K562 (cell line): ENCODE results near the gene TGM5. TPM values are rescaled to one million over a fixed set of nuclear protein-coding genes. Genes with fewer than 3 reads are reported as not detected.
A peak's percentile ranks its signal among the peaks of the same experiment; 100 is the strongest.

Experiments
- BRD9 ChIP-seq: fragments of 450-650 bp; IDR thresholded peaks from 2 replicates; pipeline ENCODE4 v1.6.1; 2018; ENCODE audit warnings: low read depth; ENCODE audit not compliant: partially characterized antibody
- CSDE1 ChIP-seq, 2 experiments: fragments of 450-650 bp; IDR thresholded peaks; 2 replicates each; pipeline ENCODE4 v1.6.1; 2016; ENCODE audit warnings: mild to moderate bottlenecking in 1 of 2
- MTF1 ChIP-seq: fragments of 250-450 bp; sonication (Bioruptor Pico); IDR thresholded peaks from 2 replicates; pipeline ENCODE4 v1.9.0; 2021; ENCODE audit warnings: moderate library complexity, mild to moderate bottlenecking, inconsistent platforms, borderline replicate concordance
- MYBL2 ChIP-seq, 2 experiments: fragments of 450-650 bp in 1 of 2; sonication (generic) in 1 of 2; formaldehyde crosslinking in 1 of 2; IDR thresholded peaks; 2 replicates each; pipeline versions ENCODE4 v1.6.1 to v1.8.1; 2017 to 2022; ENCODE audit warnings: borderline replicate concordance in 1 of 2, inconsistent platforms in 1 of 2, low read depth in 1 of 2, mild to moderate bottlenecking in 1 of 2, missing genetic modification reagents in 1 of 2, moderate library complexity in 1 of 2
- NCOA1 ChIP-seq: fragments of 450-650 bp; IDR thresholded peaks from 2 replicates; pipeline ENCODE4 v1.6.1; 2016; ENCODE audit warnings: low read depth
- PML ChIP-seq: IDR thresholded peaks from 2 replicates; pipeline ENCODE4 v1.6.1; 2012; ENCODE audit warnings: low read length, inconsistent platforms
- RAD21 ChIP-seq, 2 experiments: fragments of 250-450 bp in 1 of 2; fragments of 450-650 bp in 1 of 2; sonication (Bioruptor Pico) in 1 of 2; formaldehyde crosslinking in 1 of 2; IDR thresholded peaks in 1 of 2; conservative IDR thresholded peaks in 1 of 2; 2 replicates each; pipeline versions ENCODE4 v1.4.0 to v1.8.0; 2020 to 2022; ENCODE audit warnings: mild to moderate bottlenecking in 2 of 2, moderate library complexity in 1 of 2
- RCOR1 ChIP-seq, 2 experiments: IDR thresholded peaks; 2 replicates each; pipeline ENCODE4 v1.6.1; 2012; ENCODE audit warnings: low read depth in 2 of 2, low read length in 2 of 2, borderline replicate concordance in 1 of 2, improper control_type of control experiment in 1 of 2
- RNF2 ChIP-seq: sonication (generic); IDR thresholded peaks from 2 replicates; pipeline ENCODE4 v1.6.1; 2016
- SRSF9 ChIP-seq: fragments of 200-400 bp; formaldehyde crosslinking; IDR thresholded peaks from 2 replicates; pipeline ENCODE4 v1.6.1; 2017; ENCODE audit warnings: low read depth, low read length, borderline replicate concordance
- TCF3 ChIP-seq: sonication (generic); formaldehyde crosslinking; IDR thresholded peaks from 2 replicates; pipeline ENCODE4 v1.4.0; 2020; ENCODE audit warnings: mild to moderate bottlenecking, missing genetic modification reagents
- WHSC1 ChIP-seq: IDR thresholded peaks from one replicate; pipeline ENCODE4 v1.6.1; 2012; ENCODE audit warnings: low read length, control low read depth, inconsistent platforms
- ZNF165 ChIP-seq: fragments of 250-450 bp; sonication (Bioruptor Pico); IDR thresholded peaks from 2 replicates; pipeline ENCODE4 v1.4.0; 2020; ENCODE audit warnings: borderline replicate concordance
- polyA plus RNA-seq, 8 experiments: library from polyadenylated mRNA; depleted of rRNA in 4 of 8; stranded (reverse) in 5 of 8; unstranded in 3 of 8; fragments of >200 nt; fragmentation: Nextera tagmentation in 2 of 8; fragmentation: Illumina TruSeq in 1 of 8; extraction: Ambion mirVana in 2 of 8; extraction: Trizol in 1 of 8; gene quantifications; 2 replicates each; pipeline versions ENCODE4 v1.2.1 to v1.2.3, GENCODE V29; 2011 to 2014; ENCODE audit warnings: inconsistent platforms in 1 of 8, missing spikeins in 1 of 8
- total RNA-seq, 7 experiments: library from RNA; depleted of rRNA in 6 of 7; stranded (reverse); fragments of >200 nt in 6 of 7; fragmentation: Illumina TruSeq in 2 of 7; extraction: Trizol in 2 of 7; gene quantifications; 2 replicates each; pipeline versions ENCODE4 v1.2.1 to v1.2.3, GENCODE V29; 2011 to 2021; ENCODE audit warnings: low replicate concordance in 1 of 7
- TF ChIP-seq, protein P1 (sequence below): fragments of 250-450 bp; sonication (Bioruptor Pico); IDR thresholded peaks from 2 replicates; pipeline ENCODE4 v1.8.0; 2021; ENCODE audit warnings: mild to moderate bottlenecking, moderate library complexity
- TF ChIP-seq, protein P2 (sequence below): fragments of 200-800 bp; sonication (Bioruptor generic); IDR thresholded peaks from 2 replicates; pipeline ENCODE4 v1.6.1; 2016; ENCODE audit warnings: missing genetic modification characterization, missing compliant biosample characterization
- TF ChIP-seq, protein P3 (sequence below): sonication (generic); formaldehyde crosslinking; IDR thresholded peaks from 2 replicates; pipeline ENCODE4 v1.8.1; 2023; ENCODE audit warnings: mild to moderate bottlenecking, missing genetic modification reagents, moderate library complexity
- TF ChIP-seq, protein P4 (sequence below): IDR thresholded peaks from 2 replicates; pipeline ENCODE4 v1.6.1; 2011; ENCODE audit not compliant: insufficient read length; ENCODE audit errors: extremely low read depth

Gene TGM5
- total and polyA plus RNA-seq, 9 of the 15 experiments (the other 6 are each of a cell fraction or from before 2014, with no cell fraction given), result 0.03 to 0.10 (median 0.07) TPM; not detected in 6

DNA sequence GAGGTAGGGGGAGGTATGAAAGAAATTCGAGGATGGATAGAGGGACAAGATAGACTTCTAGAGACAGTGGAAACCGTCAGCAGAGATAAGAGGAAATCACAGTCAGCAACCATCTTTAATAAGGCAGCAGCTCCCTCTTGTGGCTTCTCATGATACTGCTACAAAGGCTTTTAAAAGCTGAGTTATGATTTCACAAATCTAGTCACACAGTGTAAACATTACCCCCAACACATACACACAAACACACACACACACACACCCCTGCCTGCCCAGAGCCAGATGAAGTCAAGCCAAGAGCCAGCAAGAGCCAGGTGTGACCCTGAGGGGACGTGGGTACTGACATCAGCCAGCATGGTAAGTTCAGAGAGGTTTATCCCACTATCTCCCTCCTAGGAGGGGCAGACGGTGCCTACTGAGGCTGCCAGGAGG lies 18.9 kb upstream of the TGM5 start (continued):
- TF ChIP-seq, protein P1, sequence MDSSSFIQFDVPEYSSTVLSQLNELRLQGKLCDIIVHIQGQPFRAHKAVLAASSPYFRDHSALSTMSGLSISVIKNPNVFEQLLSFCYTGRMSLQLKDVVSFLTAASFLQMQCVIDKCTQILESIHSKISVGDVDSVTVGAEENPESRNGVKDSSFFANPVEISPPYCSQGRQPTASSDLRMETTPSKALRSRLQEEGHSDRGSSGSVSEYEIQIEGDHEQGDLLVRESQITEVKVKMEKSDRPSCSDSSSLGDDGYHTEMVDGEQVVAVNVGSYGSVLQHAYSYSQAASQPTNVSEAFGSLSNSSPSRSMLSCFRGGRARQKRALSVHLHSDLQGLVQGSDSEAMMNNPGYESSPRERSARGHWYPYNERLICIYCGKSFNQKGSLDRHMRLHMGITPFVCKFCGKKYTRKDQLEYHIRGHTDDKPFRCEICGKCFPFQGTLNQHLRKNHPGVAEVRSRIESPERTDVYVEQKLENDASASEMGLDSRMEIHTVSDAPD (CRISPR knock-in tag), result no peak
- TF ChIP-seq, protein P2, sequence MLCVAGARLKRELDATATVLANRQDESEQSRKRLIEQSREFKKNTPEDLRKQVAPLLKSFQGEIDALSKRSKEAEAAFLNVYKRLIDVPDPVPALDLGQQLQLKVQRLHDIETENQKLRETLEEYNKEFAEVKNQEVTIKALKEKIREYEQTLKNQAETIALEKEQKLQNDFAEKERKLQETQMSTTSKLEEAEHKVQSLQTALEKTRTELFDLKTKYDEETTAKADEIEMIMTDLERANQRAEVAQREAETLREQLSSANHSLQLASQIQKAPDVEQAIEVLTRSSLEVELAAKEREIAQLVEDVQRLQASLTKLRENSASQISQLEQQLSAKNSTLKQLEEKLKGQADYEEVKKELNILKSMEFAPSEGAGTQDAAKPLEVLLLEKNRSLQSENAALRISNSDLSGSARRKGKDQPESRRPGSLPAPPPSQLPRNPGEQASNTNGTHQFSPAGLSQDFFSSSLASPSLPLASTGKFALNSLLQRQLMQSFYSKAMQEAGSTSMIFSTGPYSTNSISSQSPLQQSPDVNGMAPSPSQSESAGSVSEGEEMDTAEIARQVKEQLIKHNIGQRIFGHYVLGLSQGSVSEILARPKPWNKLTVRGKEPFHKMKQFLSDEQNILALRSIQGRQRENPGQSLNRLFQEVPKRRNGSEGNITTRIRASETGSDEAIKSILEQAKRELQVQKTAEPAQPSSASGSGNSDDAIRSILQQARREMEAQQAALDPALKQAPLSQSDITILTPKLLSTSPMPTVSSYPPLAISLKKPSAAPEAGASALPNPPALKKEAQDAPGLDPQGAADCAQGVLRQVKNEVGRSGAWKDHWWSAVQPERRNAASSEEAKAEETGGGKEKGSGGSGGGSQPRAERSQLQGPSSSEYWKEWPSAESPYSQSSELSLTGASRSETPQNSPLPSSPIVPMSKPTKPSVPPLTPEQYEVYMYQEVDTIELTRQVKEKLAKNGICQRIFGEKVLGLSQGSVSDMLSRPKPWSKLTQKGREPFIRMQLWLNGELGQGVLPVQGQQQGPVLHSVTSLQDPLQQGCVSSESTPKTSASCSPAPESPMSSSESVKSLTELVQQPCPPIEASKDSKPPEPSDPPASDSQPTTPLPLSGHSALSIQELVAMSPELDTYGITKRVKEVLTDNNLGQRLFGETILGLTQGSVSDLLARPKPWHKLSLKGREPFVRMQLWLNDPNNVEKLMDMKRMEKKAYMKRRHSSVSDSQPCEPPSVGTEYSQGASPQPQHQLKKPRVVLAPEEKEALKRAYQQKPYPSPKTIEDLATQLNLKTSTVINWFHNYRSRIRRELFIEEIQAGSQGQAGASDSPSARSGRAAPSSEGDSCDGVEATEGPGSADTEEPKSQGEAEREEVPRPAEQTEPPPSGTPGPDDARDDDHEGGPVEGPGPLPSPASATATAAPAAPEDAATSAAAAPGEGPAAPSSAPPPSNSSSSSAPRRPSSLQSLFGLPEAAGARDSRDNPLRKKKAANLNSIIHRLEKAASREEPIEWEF (CRISPR knock-in tag), result no peak
- TF ChIP-seq ZNF165 (CRISPR knock-in tag) (no peak), TCF3 (CRISPR knock-in tag) (no peak), BRD9 (no peak), MYBL2 (IDR thresholded peaks at IDR 0.05; ENCODE audit: low read depth) (no peak), MYBL2 (CRISPR knock-in tag; IDR thresholded peaks at IDR 0.05; ENCODE audit: borderline replicate concordance) (no peak), PML (no peak), RNF2 (peak; percentile 18; the same call in 1 of the 2 replicates), WHSC1 (no peak), RAD21 (CRISPR knock-in tag; conservative IDR thresholded peaks at IDR 0.05 in 1 of 2, IDR thresholded peaks at IDR 0.05 in 1 of 2) (peak; percentile 91 to 99), MTF1 (CRISPR knock-in tag) (no peak), CSDE1 (IDR thresholded peaks at IDR 0.05) (no peak), RCOR1 (IDR thresholded peaks at IDR 0.05; ENCODE audit: borderline replicate concordance in 1 of 2, low read depth in 2 of 2, low read length in 2 of 2) (peak; percentile 87 to 98), SRSF9 (no peak), NCOA1 (no peak)
- TF ChIP-seq, protein P3, sequence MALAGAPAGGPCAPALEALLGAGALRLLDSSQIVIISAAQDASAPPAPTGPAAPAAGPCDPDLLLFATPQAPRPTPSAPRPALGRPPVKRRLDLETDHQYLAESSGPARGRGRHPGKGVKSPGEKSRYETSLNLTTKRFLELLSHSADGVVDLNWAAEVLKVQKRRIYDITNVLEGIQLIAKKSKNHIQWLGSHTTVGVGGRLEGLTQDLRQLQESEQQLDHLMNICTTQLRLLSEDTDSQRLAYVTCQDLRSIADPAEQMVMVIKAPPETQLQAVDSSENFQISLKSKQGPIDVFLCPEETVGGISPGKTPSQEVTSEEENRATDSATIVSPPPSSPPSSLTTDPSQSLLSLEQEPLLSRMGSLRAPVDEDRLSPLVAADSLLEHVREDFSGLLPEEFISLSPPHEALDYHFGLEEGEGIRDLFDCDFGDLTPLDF (CRISPR knock-in tag), result no peak
- TF ChIP-seq, protein P4, sequence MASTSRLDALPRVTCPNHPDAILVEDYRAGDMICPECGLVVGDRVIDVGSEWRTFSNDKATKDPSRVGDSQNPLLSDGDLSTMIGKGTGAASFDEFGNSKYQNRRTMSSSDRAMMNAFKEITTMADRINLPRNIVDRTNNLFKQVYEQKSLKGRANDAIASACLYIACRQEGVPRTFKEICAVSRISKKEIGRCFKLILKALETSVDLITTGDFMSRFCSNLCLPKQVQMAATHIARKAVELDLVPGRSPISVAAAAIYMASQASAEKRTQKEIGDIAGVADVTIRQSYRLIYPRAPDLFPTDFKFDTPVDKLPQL, result no peak
